GM18870 (cell line): Measurements from ENCODE around the gene NPLOC4.

Experiments used
- ATAC-seq: cut with Tn5 transposase; IDR thresholded peaks from one replicate; pipeline ENCODE4 v1.9.1; 2021; ENCODE audit warnings: moderate library complexity; ENCODE audit not compliant: unreplicated experiment

Gene NPLOC4

GRCh38 chr17:81568416-81568815 lies 68.5 kb downstream of the NPLOC4 start:
- no peak for ATAC-seq

- no peak for ATAC-seq
Observed at GRCh38 chr17:81567191-81567590, 69.7 kb downstream of the NPLOC4 start.

- ATAC-seq: no peak
Observed at GRCh38 chr17:81566461-81567126, 70.3 kb downstream of the NPLOC4 start.

GRCh38 chr17:81565231-81565630 lies 71.7 kb downstream of the NPLOC4 start:
- no peak for ATAC-seq

GRCh38 chr17:81564778-81565177 lies 72.1 kb downstream of the NPLOC4 start:
- ATAC-seq: no peak

- no peak for ATAC-seq
Observed at GRCh38 chr17:81563861-81564586, 72.9 kb downstream of the NPLOC4 start.

- no peak for ATAC-seq
Observed at GRCh38 chr17:81561494-81561885, 75.4 kb downstream of the NPLOC4 start.

- no peak for ATAC-seq
Observed at GRCh38 chr17:81558941-81559806, 77.7 kb downstream of the NPLOC4 start.

- no peak for ATAC-seq
Observed at GRCh38 chr17:81558115-81558468, 78.8 kb downstream of the NPLOC4 start.

- ATAC-seq: no peak
Observed at GRCh38 chr17:81557276-81558114, 79.4 kb downstream of the NPLOC4 start.

- no peak for ATAC-seq
Observed at GRCh38 chr17:81556863-81557262, 80.0 kb downstream of the NPLOC4 start.

- no peak for ATAC-seq
Observed at GRCh38 chr17:81556175-81556691, 80.7 kb downstream of the NPLOC4 start.

- ATAC-seq: no peak
Observed at GRCh38 chr17:81553616-81554181, 83.2 kb downstream of the NPLOC4 start.

GRCh38 chr17:81553018-81553615 lies 83.8 kb downstream of the NPLOC4 start:
- ATAC-seq: no peak

- ATAC-seq: no peak
Observed at GRCh38 chr17:81552244-81553017, 84.5 kb downstream of the NPLOC4 start, which contains the start of gene FAAP100. Gene FAAP100, minus strand, starts transcription at chr17:81552353. Its CDS starts 23 bp downstream, at chr17:81552330.

- ATAC-seq: no peak
Observed at GRCh38 chr17:81551458-81552243, 85.3 kb downstream of the NPLOC4 start.

GRCh38 chr17:81550830-81551457 lies 86.0 kb downstream of the NPLOC4 start:
- ATAC-seq: no peak

- no peak for ATAC-seq
Observed at GRCh38 chr17:81550285-81550684, 86.6 kb downstream of the NPLOC4 start.
